ENCODE measurements around the gene BTBD9.

- TF ChIP-seq CTCF (optimal IDR thresholded peaks at IDR 0.05 in 1 of 3, IDR thresholded peaks at IDR 0.05 in 1 of 3, conservative IDR thresholded peaks at IDR 0.05 in 1 of 3; ENCODE audit: extremely low read depth in 1 of 3, insufficient read depth in 2 of 3, low read length in 3 of 3): no peak
- no peak for TF ChIP-seq EZH2 (IDR thresholded peaks at IDR 0.05; ENCODE audit: low read length)
These were observed 319.4 kb downstream of the BTBD9 start for GRCh38 chr6:38320358-38320757.
